CD4-positive, alpha-beta T cell treated with Interleukin-6 at 100 ng/mL for 8 hours (primary cell): ENCODE data around the gene PIPOX.

ENCODE experiments used
- DNase-seq: peaks from one replicate; pipeline ENCODE4 v3.0.0-alpha.2; 2020; ENCODE audit warnings: mixed read lengths, low spot score

Gene PIPOX, protein sequence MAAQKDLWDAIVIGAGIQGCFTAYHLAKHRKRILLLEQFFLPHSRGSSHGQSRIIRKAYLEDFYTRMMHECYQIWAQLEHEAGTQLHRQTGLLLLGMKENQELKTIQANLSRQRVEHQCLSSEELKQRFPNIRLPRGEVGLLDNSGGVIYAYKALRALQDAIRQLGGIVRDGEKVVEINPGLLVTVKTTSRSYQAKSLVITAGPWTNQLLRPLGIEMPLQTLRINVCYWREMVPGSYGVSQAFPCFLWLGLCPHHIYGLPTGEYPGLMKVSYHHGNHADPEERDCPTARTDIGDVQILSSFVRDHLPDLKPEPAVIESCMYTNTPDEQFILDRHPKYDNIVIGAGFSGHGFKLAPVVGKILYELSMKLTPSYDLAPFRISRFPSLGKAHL

DNA sequence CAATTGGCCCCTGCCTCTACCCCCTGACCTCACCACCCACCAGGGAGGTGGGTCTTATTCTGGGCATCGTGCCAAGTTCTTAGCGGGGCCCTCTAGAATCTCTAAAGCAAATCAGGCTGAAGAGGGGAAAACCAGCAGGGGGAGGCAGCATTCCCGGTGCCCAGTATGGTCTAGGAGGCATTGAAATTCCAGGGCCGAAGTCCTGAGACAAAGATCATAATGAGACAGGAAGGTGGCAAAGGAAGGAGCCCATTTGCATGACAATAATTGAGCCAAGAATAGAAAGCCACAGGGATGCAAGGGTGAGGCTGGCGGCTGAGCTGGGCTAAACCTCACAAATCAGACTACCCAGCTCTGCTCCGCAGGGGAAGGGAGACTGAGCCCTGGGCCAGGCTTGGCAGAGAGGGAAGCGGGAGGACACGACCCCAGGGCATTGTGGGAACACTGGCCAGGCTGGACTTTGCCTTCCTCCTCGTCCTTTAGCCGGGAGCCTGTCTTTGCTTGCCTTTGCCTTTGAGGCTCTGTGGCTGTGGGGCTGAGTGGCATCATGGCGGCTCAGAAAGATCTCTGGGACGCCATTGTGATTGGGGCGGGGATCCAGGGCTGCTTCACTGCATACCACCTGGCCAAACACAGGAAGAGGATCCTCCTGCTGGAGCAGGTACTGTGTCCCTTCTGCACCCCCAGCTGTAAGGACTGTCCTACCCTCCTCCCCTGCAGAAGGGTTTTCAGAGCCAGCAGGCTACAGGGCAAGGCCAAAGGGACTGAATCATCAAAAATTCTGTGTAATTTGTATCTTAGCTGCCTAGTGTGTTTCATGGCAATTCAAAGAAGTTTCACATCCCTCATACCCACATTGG, at the start of gene PIPOX:
PIPOX (plus strand) TSS at position 463 of the 860 bp plus-strand sequence; CDS start at position 548, 85 bp downstream.
- DNase-seq: no peak

DNA sequence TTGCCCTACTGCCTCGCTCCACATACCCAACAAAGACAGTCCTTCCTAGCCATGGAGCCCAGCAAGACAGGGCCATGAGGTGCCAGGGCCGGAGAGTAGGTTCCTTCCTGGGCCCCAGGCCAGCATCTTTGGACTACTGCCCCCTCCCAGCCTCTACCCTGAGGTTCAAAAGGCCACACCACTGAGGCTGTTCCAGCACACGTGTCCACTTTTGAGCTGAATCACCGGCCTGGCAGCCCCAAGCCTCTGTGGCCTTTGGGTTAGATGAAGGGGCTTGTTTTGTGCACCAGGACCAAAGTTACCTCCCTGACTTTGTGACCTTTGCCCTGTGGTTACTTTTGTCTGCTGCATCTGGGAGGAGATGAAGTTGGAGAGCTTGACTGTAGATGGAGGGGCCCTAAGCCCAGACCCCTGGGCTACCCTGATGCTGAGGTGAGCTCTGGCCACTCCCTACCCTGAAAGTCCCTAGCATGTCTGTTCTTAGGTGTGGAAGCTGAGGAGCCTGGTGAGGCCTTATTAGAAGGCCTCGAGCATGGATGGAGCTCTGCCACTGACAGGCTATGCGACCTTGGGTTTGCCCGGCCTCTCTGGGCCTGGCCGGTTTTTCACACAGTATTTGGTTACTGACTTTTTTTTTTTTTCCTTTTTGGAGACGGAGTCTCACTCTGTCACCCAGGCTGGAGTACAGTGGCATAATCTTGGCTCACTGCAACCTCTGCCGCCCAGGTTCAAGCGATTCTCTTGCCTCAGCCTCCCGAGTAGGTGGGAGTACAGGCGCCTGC, 49.1 kb upstream of the PIPOX start:
- no peak for DNase-seq

DNA sequence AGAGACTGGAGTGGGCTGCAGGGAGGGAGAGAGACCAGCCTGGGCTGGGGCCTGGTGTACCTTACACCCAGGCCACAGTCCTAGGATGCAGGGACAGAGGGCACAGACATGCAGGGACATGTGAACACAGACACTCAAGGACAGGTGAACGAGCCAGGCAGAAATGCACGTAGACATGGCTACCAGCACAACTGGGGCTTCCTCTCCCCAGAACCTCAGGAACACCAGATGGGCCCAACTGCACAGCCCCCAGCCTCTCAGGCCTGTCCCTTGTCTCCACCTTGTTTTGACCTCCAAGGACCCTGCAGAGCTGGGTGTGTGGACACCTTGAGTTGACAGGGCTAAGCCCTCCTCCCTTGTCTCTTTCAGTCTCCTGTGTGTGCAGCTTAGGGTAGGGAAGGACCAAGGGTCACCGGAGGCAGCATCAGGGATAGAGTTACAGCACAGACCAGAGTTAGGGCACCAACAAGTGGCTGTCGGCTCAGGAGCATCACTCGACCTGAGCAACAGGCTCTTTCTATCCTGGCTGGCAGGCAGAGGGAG, 46.3 kb upstream of the PIPOX start:
- no peak for DNase-seq

DNA sequence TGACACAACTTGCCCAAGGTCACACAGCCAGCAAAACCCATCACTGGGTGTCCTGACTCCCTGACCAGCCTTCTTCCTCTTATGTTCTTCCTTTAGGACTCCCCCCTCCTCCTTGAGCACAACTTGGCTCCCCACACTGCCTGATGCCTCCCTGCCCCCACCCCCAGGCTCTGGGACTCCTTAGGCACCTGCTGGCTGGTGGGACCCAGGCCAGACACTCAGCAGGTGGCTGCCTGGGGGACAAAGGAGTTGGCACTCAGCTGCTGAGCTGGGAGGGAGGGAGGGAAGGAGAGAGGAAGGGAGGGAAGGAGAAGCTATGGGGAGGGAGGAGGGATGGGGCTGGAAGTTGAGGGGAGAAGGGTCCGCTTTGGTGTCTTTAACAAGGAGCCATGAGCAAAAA, 45.1 kb upstream of the PIPOX start:
- no peak for DNase-seq

DNA sequence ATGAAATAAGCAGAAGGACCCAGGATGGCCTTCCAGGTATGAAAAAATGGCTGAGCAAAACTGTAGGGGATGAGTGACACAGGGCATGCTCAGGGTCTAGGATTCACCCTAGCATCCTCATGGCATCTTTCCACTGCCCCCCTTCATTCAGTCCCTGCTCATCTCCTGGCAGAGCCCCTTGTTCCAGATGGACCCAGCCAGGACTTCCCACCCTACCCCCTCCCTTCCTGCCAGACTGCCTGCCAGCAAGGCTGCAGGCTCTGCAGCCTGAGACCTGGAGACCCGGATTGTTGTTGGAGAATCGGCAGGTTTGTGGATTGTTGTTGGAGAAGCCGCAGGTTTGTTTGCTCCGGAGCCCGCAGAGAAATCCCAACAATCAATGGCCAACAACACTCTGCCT, 43.7 kb upstream of the PIPOX start:
- DNase-seq: no peak

DNA sequence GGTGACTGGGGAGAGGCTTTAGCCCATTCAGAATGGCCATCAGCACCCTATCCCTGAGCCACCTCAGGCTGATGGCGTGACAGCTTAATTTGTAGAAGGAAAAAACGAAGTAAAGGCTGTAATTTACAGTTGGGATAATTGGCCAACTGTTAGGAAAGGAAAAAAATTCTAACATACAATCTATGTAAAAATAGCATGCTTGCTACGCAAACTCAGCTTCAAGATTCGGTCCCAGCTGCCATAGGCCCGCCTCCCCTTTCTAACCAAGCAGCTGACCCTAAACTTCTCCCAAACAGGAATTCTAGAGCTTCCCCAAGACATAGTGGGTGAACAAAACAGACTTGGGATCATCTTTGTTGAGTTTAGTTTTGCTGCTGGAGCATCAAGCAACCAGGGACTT, 42.0 kb upstream of the PIPOX start:
- no peak for DNase-seq

DNA sequence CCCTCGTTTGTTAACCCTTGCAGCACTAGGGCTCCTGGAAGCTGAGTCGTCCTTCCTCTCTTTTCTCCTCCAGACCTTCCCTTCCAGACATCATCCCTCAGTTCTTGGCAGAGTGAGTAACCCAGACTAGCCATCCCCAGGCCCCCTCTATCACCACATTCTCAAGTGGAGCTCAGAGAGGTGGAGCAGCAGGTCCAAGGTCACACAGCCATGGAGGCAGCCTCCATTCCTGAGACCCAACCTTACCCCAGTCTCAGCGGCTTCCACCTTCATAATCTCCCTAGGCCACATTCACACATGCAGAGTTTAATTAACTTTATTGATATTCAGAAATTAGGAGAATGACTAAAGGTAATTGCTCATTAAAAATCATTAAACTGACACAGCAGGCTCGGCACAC, 40.1 kb upstream of the PIPOX start:
- no peak for DNase-seq

DNA sequence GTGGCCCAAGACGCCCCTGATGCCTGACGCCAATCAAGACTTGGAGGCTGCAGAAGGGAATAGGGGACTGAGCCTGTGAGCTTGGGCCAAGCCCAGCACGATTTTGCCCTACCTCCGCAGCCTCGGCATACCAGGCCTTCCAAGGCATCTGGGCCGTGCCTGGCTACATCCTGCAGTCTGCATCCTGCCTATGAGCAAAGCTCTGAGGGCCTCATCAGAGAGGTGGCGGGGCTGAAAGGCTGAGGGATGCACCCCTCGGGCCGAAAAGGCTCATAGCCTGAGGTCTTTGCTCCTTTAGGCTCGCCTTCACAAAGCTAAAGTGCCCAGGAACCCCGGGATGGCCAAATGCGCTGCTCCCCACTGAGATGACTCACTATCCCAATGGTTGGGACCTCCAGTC, 39.7 kb upstream of the PIPOX start:
- DNase-seq: no peak

DNA sequence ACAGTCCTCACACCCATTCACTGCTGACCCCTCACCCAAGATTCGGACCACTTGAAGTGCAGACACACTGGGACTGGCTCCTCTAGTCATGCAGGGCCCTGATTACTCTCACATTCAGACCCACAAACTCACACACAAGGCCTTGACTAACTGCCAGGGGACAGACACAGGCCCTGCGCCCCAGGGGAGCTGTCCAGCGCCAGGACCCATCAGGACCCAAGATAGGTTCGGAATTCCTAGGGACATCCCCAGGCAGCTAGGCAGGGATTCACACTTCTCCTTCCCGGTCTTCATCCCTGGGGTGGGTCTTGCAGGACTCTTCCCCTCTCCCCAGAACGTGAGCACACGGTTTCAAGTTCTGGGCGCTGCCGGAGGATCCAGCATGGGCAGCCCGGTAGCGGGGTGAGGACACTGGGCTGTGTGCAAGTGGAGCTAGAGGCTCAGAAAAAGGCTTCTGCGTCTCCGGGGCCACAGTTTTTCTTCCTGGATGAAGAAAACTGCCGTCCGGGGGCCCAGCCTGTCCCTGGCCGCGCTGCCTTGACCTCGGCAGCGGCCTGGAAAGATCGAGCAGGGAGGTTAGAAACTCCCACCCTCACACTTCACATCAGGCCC, 38.8 kb upstream of the PIPOX start:
- DNase-seq: no peak

DNA sequence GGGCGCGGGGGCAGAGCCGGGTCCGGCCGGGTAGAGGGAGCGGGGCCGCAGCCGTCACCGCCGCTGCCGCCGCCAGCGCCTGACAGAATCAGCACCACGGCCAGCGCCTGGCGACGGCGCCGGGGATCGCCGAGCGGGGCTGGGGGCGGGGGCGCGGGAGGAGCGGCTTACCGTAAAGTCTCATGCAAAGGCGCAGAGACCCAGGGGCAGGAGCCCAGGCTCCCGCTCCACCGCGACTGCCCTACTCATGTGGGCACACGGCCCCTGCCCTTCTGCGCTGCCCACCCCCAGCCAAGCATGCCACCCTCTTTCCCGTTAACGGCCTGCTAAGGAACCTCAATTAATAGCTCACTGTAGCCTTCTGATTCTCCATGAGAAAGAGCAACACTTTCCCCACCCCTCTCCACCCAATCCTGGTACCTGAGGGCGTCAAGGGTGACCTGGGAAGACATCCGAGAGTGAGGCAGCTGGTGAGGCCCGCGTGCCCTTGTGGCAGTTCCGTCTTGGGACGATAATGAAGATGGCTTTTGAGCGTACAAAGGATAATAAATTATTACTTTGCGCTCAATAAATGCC, 36.9 kb upstream of the PIPOX start, which contains the start of gene SEZ6:
SEZ6 (minus strand) TSS at position 98 of the 576 bp plus-strand sequence. CDS start 164 bp downstream, outside the sequence.
- peak; percentile 20 for DNase-seq

DNA sequence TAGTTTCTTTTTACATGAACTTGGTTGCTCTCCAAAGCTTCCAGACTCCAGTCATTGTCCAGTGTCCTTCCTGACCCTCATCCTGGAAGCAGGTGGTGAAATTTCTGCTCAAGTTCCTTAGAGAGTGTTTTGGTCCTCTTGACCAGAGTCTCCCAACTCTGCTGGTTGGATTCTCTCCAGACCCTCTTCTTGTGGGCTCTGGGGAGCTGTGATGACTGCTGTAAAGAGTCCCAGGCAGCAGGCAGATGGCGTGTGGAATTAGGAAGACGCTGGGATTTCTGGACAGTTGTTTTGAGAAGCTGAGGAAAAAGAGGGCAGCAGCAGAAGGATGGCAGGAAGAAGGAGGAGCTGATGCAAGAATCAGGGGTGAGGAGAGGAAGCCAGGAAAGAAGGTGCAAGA, 35.5 kb upstream of the PIPOX start:
- DNase-seq: no peak

DNA sequence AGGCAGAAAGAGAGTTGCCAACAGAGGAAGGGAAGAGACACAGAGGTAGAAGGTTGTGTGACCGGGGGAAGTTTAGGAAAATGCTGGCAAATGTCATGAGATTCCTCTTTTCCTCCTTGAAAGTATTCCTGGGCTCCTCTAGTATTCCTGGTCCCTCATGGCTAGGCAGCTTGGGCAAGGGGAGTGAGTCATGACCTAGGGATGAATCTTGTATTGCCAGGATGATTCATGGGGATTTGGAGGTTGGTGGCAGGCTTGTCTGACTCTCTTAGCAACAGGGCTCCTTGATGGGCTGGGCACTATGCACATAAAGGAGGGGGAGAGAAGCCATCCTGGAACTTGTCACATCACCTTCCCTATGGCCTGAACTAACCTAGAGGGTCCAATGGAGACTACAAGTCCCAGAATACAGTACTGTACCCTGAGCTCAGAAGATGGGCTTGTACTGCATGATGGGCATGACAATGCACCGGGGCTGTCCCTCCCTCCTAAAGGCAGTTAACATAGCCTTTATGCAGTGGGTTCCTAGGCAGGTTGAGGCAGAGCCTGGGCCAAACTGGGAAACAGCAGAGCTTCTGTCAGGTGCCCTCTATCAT, 35.0 kb upstream of the PIPOX start:
- no peak for DNase-seq

DNA sequence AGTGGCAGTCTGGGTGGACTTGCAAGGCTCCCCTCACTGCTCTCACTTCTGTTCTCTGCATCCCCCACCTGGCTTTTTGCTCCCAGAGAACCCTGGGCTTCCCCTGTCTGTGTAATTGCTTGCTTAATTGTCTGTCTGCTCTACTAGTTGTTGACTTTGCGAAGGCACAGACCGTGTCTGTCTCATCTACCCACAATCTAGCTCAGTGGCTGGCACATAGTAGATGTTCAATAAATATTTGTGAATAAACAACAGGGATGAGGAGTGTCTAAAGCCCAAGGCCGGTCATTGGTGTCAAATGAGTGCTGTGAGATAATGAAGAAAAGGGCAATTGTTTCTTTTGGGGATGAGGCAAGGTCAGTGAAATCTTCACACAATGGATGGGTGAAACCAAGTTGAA, 34.4 kb upstream of the PIPOX start:
- no peak for DNase-seq

DNA sequence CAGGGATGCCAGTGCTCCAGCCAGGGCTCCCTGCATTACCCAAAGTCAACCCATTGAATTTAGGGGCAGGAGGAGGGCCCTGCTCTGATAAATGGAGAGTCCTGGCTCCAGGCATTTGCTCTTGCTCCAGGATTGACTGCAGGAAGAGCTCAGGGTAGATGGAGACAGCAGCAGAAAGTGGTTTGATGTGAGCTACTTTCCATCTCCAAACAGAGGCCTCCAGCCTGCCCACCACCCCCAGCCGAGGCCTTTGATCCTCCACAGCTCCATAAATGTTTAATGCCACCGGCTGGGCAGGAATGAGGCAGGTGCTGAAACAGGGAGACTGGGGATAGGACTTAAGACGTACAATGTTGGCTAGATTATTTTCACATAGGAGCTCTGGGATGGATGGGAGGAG, 32.8 kb upstream of the PIPOX start:
- no peak for DNase-seq

DNA sequence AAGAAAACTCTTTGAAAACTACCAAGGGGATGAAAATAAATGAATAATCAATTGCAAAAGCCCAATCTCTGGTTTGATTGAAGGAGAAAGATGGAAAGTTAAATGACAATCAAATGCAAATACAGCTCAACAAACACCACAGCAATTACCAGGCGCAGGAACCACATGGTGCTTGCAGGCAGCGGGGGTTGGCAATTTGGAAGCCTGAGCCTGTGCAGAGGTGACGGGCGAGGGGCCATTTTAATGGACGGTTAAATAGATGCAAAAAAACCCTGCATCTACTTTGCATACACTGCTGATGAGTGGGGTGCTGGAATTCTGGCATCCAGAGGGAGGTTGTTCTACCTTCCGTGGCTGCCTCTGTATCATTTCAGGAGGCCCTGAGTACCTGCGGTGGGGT, 32.4 kb upstream of the PIPOX start:
- no peak for DNase-seq

DNA sequence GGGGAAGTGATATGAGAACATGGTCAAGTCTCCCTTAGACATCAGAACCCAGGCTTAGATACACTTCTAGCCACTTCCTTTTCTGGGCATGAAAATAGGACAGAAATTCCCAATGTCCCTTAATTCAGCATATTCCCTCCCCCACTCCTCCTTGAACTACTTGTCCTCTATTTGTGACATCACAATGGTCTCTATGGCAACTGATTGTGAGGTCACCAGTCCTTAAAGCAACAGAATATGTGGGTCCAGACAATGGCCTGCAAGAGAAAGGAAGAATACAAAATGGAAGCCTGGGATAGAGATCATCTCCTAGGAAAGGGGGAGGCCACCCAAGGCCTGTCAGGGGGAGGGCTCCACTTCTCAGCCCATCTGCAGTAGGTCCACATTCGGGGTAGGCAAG, 30.4 kb upstream of the PIPOX start:
- no peak for DNase-seq

DNA sequence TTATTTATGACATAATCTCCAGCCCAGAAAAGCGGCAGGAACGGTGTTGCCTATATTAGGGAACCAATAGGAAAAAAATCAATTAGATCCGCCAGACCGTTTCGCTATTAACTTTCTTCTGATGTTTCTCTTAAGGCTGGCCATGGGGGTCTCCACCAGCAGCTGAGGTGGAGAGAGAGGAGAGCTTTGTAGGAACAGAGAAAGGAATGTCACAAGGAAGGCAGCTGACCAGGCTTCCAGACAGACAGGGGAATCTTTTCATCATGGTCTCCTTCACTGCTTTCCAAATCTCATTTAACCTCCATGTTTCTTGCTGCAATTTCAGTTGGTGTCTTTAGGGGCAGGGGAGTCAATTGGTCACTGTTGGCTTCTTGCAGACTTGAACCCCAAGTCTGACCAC, 28.2 kb upstream of the PIPOX start:
- DNase-seq: no peak

DNA sequence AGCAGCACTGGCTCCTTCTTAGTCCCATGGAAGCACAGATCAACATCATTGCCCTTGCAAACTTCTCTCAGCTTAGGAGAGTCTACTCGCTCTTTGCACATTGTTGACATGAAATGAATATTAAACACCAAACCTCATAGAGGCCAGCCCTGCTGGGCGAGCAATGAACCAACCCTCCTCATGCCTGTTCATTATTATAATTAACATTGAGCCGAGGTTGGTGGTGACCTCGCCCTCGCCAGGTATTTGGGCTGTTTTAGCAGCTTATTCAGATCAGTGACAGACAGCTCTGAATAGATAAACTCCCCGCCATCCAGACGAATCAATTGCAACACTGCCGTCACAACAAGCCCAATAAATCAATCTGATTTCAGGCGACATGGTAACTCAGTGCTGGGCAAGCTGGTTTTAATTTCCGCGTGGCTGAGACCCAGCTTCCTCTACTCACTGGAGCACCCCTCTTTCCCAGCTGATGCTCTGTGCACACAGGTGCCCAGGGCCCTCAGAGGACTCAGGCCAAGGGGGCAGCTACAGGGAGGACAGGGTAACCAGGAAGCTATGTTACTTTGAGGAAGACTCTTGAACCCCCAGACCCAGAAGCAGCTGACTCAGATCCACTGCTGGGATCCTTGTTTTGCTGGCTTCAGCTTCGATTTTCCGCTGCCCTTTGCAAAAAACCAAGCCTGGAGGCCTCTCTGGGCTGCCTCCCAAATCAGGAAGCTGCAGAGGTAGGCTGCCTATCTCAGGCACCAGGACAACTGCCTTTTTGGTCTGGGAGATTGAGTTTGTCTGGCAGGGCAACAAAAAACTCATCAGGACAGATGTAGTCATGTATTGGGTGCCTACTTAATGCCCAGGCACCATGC, 26.4 kb upstream of the PIPOX start:
- DNase-seq: no peak

DNA sequence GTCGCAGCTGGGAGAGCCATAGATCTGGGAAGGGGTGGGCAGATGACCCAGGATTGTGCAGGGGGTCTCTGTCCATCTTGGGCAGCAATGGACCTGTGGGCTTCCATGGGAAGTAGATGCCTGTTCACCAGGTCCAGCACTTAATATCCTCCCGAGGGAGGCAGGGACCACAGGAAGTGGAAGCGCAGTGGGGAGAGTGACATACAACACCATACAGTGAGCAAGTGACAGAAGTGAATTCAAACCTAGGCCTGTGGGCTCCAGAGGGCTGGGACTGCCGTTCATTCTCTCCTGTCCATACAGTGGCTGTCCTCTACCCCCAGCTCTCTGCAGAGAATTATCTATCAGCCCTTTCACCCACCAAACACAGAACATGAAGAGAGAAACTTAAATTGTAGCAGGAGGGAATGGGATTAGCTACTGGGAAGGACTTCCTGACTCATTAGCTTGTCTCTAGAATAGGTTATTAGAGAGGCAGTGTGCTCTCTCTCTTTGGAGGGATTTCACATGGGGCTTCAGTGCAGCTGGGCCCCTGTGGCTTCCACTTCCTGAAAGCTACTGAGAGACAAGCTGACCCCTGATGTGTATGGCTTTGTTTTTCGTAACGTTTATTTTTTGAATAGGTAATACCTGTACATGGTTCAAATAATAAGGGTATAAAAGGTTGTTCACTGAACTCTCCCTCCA, 24.0 kb upstream of the PIPOX start:
- no peak for DNase-seq
